HepG2 (cell line): Measurements from ENCODE around the gene NHERF2. TPM values are rescaled to one million over a fixed set of nuclear protein-coding genes. Genes with fewer than 3 reads are reported as not detected.

Source experiments
- AKNA ChIP-seq: sonication (generic); formaldehyde crosslinking; IDR thresholded peaks from 2 replicates; pipeline ENCODE4 v1.4.0; 2020; ENCODE audit warnings: missing genetic modification reagents, borderline replicate concordance
- ATAD3A ChIP-seq: sonication (generic); formaldehyde crosslinking; IDR thresholded peaks from 2 replicates; pipeline ENCODE4 v1.4.0; 2020; ENCODE audit warnings: missing genetic modification reagents
- BCLAF1 ChIP-seq: fragments of 450-650 bp; IDR thresholded peaks from 2 replicates; pipeline ENCODE4 v1.6.1; 2017; ENCODE audit warnings: mild to moderate bottlenecking
- CCDC6 ChIP-seq: sonication (generic); formaldehyde crosslinking; IDR thresholded peaks from 2 replicates; pipeline ENCODE4 v1.8.1; 2022; ENCODE audit warnings: mild to moderate bottlenecking, missing genetic modification reagents, moderate library complexity
- EED ChIP-seq: sonication (generic); formaldehyde crosslinking; IDR thresholded peaks from 2 replicates; pipeline ENCODE4 v1.5.0; 2020; ENCODE audit warnings: mild to moderate bottlenecking, missing genetic modification reagents
- GATA4 ChIP-seq: sonication (generic); IDR thresholded peaks from 2 replicates; pipeline ENCODE4 v1.6.1; 2016; ENCODE audit warnings: antibody characterized with exemption, low read depth, borderline replicate concordance
- HNRNPL ChIP-seq: fragments of 200-400 bp; formaldehyde crosslinking; IDR thresholded peaks from 2 replicates; pipeline ENCODE4 v1.6.1; 2017; ENCODE audit warnings: mild to moderate bottlenecking, low read depth, low read length
- MLX ChIP-seq: IDR thresholded peaks from 2 replicates; pipeline ENCODE4 v1.6.1; 2016
- MTF1 ChIP-seq: sonication (generic); formaldehyde crosslinking; IDR thresholded peaks from 2 replicates; pipeline ENCODE4 v1.5.0; 2020; ENCODE audit warnings: missing genetic modification reagents
- NFIB ChIP-seq: sonication (generic); formaldehyde crosslinking; IDR thresholded peaks from 2 replicates; pipeline ENCODE4 v1.9.0; 2021; ENCODE audit warnings: missing genetic modification reagents, mild to moderate bottlenecking, borderline replicate concordance
- NKX3-1 ChIP-seq: sonication (generic); formaldehyde crosslinking; IDR thresholded peaks from 2 replicates; pipeline ENCODE4 v1.5.0; 2020; ENCODE audit warnings: missing genetic modification reagents
- NR2F6 ChIP-seq, 2 experiments: IDR thresholded peaks; 2 replicates each; pipeline ENCODE4 v1.6.1; 2016; ENCODE audit warnings: antibody characterized with exemption in 1 of 2, mild to moderate bottlenecking in 1 of 2
- RFX1 ChIP-seq: fragments of 450-650 bp; IDR thresholded peaks from 2 replicates; pipeline ENCODE4 v1.6.1; 2017
- SKI ChIP-seq: fragments of 450-650 bp; IDR thresholded peaks from one replicate; pipeline ENCODE4 v1.6.1; 2018; ENCODE audit warnings: mild to moderate bottlenecking; ENCODE audit not compliant: partially characterized antibody
- SP2 ChIP-seq: sonication (generic); formaldehyde crosslinking; IDR thresholded peaks from 2 replicates; pipeline ENCODE4 v1.5.1; 2020; ENCODE audit warnings: mild to moderate bottlenecking, missing genetic modification reagents
- TIGD3 ChIP-seq: sonication (generic); formaldehyde crosslinking; IDR thresholded peaks from 2 replicates; pipeline ENCODE4 v1.5.1; 2020; ENCODE audit warnings: mild to moderate bottlenecking, missing genetic modification reagents, borderline replicate concordance
- TP53 ChIP-seq: sonication (generic); formaldehyde crosslinking; conservative IDR thresholded peaks from 2 replicates; pipeline ENCODE4 v1.4.0; 2020; ENCODE audit warnings: missing genetic modification reagents
- ZKSCAN8 ChIP-seq: IDR thresholded peaks from 2 replicates; pipeline ENCODE4 v1.6.1; 2016; ENCODE audit warnings: borderline replicate concordance, missing genetic modification reagents, missing compliant biosample characterization
- ZMYM4 ChIP-seq: sonication (generic); formaldehyde crosslinking; IDR thresholded peaks from 2 replicates; pipeline ENCODE4 v1.8.1; 2023; ENCODE audit warnings: mild to moderate bottlenecking, missing genetic modification reagents
- ZNF530 ChIP-seq: sonication (generic); formaldehyde crosslinking; IDR thresholded peaks from 2 replicates; pipeline ENCODE4 v1.5.0; 2020; ENCODE audit warnings: low read depth, mild to moderate bottlenecking, missing genetic modification reagents
- ZNF543 ChIP-seq: sonication (generic); formaldehyde crosslinking; IDR thresholded peaks from 2 replicates; pipeline ENCODE4 v1.4.0; 2020; ENCODE audit warnings: mild to moderate bottlenecking, missing genetic modification reagents
- ZNF766 ChIP-seq: sonication (generic); formaldehyde crosslinking; IDR thresholded peaks from 2 replicates; pipeline ENCODE4 v1.5.0; 2020; ENCODE audit warnings: missing genetic modification reagents, borderline replicate concordance
- ZNF883 ChIP-seq: sonication (generic); formaldehyde crosslinking; IDR thresholded peaks from 2 replicates; pipeline ENCODE4 v1.5.1; 2020; ENCODE audit warnings: mild to moderate bottlenecking, missing genetic modification reagents; ENCODE audit errors: not compliant biosample characterization
- polyA plus RNA-seq, 8 experiments: library from polyadenylated mRNA; depleted of rRNA in 3 of 8; stranded (reverse) in 7 of 8; unstranded in 1 of 8; fragments of >200 nt; fragmentation: Illumina TruSeq in 4 of 8; extraction: Trizol in 4 of 8; gene quantifications; 2 replicates each; pipeline versions ENCODE4 v1.2.1 to v1.2.3, GENCODE V29; 2011 to 2016; ENCODE audit warnings: low read depth in 4 of 8, missing spikeins in 1 of 8, mixed read lengths in 1 of 8; ENCODE audit not compliant: insufficient read depth in 1 of 8
- total RNA-seq, 5 experiments: library from RNA; depleted of rRNA; stranded (reverse); fragments of >200 nt; fragmentation: Illumina TruSeq; extraction: Trizol; gene quantifications; 2 replicates each; pipeline ENCODE4 v1.2.3, GENCODE V29; 2016; ENCODE audit warnings: low read depth in 1 of 5

Gene NHERF2
- total and polyA plus RNA-seq, 2 of the 13 experiments (the other 11 are each of a cell fraction or from before 2014, with no cell fraction given): 23.7 to 39.3 TPM

GRCh38 chr16:2046893-2047329 lies 20.2 kb downstream of the NHERF2 start (continued):
- TF ChIP-seq BCLAF1 (no peak), MTF1 (no peak), TP53 (no peak), EED (CRISPR knock-in tag) (0 out of 2 replicates have a peak, but pooled peaks have one; percentile 11), HNRNPL (no peak), GATA4 (0 out of 2 replicates have a peak, but pooled peaks have one; percentile 18), ZNF766 (CRISPR knock-in tag) (0 out of 2 replicates have a peak, but pooled peaks have one; percentile 11), RFX1 (no peak), ZNF883 (no peak), ZNF543 (no peak), ZMYM4 (CRISPR knock-in tag) (0 out of 2 replicates have a peak, but pooled peaks have one; percentile 36), SKI (no peak), NFIB (CRISPR knock-in tag) (no peak), ZKSCAN8 (no peak), TIGD3 (CRISPR knock-in tag) (no peak), NKX3-1 (CRISPR knock-in tag) (no peak), SP2 (no peak), AKNA (CRISPR knock-in tag) (no peak; the same call in 1 of the 2 replicates), CCDC6 (CRISPR knock-in tag) (no peak), ZNF530 (no peak), MLX (CRISPR knock-in tag) (no peak; the same call in 1 of the 2 replicates), NR2F6 (IDR thresholded peaks at IDR 0.05) (no peak), NR2F6 (CRISPR knock-in tag; IDR thresholded peaks at IDR 0.05) (no peak), ATAD3A (CRISPR knock-in tag) (no peak)
